NB4 (cell line): ENCODE results near the gene ZBTB6.
A peak's percentile ranks its signal among the peaks of the same experiment; 100 is the strongest.
"Not testable (repeated sequence)": the region's sequence is repeated elsewhere in the genome, so short reads cannot be mapped to it uniquely, and the experiment has no call there.

Source experiments
- DNase-seq: peaks from one replicate; pipeline ENCODE4 v3.0.0; 2010; ENCODE audit warnings: low read depth
- H3K4me3 ChIP-seq: one replicate; pipeline ENCODE4 v1.5.1; 2011; ENCODE audit warnings: mild to moderate bottlenecking, low read depth, low read length, moderate library complexity
- CTCF ChIP-seq: IDR thresholded peaks from one replicate; pipeline ENCODE4 v1.5.1; 2012; ENCODE audit warnings: low read depth, low read length
- MAX ChIP-seq: IDR thresholded peaks from 2 replicates; pipeline ENCODE4 v1.6.1; 2011; ENCODE audit warnings: low read depth, low read length
- MYC ChIP-seq: IDR thresholded peaks from 2 replicates; pipeline ENCODE4 v1.6.1; 2011; ENCODE audit warnings: low read depth, low read length
- POLR2A ChIP-seq: IDR thresholded peaks from 2 replicates; pipeline ENCODE4 v1.6.1; 2011; ENCODE audit warnings: mild to moderate bottlenecking; ENCODE audit not compliant: insufficient read length; ENCODE audit errors: extremely low read depth

ZBTB6 gene

DNA sequence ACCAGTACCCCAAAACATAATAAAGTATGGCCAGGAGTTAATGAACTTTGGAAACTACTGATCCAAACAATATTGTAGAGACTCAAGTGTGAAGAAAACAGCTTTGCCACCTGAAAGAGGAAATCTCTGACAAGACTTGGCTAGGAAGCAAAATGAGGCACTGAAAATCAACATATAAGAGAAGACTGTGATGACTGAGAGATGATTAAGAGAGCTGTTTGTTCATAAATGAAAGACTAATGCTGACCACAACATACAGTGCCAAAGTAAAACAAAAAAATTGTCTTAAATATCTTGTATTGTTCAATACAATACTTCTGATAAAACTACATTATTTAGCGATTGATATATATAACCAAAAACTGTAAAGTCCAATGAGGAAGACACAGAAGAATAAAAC, 15.2 kb downstream of the ZBTB6 start:
- no peak overlapping the region for H3K4me3 ChIP-seq
- TF ChIP-seq MAX, result no peak
- no peak for TF ChIP-seq CTCF
- no peak for TF ChIP-seq MYC
- no peak for TF ChIP-seq POLR2A
- DNase-seq, result no peak

GRCh38 chr9:122888480-122888879, 24.6 kb downstream of the ZBTB6 start:
- no peak overlapping the region for H3K4me3 ChIP-seq
- no peak for DNase-seq
- TF ChIP-seq CTCF (no peak), POLR2A (no peak), MYC (no peak), MAX (no peak)

GRCh38 chr9:122883125-122883524, 30.0 kb downstream of the ZBTB6 start:
- TF ChIP-seq MAX (no peak), POLR2A (no peak), MYC (no peak), CTCF (no peak)
- H3K4me3 ChIP-seq, result no peak overlapping the region
- DNase-seq, result no peak

DNA sequence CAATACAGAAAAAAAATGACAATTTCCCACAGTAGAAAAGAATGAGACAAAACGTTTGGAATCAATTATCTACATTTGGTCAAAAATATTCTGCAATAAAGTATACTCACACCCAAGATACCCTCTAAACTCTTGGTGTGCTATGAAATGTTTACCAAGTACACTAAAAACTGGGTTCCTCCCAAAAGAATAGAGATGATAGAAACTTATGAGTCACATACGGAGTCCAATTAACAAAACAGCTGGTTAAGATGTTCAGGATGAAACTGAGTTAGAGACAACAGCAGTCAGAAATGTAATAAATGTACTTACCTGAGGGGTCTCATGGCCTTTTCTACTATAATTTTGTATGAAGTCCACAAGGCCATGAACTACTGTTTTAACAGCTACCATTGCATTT, 33.7 kb downstream of the ZBTB6 start:
- TF ChIP-seq MYC, result no peak
- TF ChIP-seq MAX, result no peak
- TF ChIP-seq POLR2A, result no peak
- no peak for TF ChIP-seq CTCF
- no peak for DNase-seq
- no peak overlapping the region for H3K4me3 ChIP-seq

DNA sequence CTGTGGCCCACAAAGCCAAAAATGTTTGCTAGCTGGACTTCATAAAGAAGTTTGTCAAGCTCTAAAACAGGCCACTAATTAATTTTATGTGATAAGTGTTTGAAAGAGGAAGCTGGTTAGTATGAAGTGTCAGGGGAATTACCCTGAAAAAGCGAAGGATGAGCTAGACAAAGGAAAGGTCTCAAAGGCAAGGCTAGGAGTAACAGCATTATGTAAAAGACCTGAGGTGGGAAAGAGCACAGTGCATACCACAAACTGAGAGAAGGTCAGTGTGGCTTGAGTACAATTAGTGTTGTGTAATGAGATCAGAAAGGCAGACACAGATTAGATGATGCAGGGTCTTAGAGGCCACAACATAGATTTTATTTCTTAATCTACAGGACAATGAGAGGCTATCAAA, 37.6 kb downstream of the ZBTB6 start:
- no peak overlapping the region for H3K4me3 ChIP-seq
- TF ChIP-seq CTCF (no peak), MAX (no peak), MYC (no peak)

DNA sequence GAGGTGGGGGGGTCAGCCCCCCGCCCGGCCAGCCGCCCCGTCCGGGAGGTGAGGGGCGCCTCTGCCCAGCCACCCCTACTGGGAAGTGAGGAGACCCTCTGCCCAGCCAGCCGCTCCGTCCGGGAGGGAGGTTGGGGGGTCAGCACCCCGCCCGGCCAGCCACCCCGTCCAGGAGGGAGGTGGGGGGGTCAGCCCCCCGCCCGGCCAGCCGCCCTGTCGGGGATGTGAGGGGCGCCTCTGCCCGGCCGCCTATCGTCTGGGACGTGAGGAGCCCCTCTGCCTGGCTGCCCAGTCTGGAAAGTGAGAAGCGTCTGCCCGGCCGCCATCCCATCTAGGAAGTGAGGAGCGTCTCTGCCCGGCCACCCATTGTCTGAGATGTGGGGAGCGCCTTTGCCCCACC, 45.8 kb downstream of the ZBTB6 start:
- not testable (repeated sequence) for DNase-seq, H3K4me3 ChIP-seq

More for the DNA sequence above, 37.6 kb downstream of the ZBTB6 start:
- DNase-seq, result peak; percentile 33
